AG09319 (cell line): ENCODE measurements around the gene GCKR.

ENCODE experiments used
- DNase-seq: peaks from one replicate; pipeline ENCODE4 v3.0.0-alpha.2; 2010; ENCODE audit warnings: low read depth; ENCODE audit errors: extremely low read depth
- CTCF ChIP-seq: IDR thresholded peaks from 2 replicates; pipeline ENCODE4 v1.5.1; 2011; ENCODE audit warnings: low read depth, mild to moderate bottlenecking, inconsistent platforms, low read length, moderate library complexity

Gene GCKR, protein sequence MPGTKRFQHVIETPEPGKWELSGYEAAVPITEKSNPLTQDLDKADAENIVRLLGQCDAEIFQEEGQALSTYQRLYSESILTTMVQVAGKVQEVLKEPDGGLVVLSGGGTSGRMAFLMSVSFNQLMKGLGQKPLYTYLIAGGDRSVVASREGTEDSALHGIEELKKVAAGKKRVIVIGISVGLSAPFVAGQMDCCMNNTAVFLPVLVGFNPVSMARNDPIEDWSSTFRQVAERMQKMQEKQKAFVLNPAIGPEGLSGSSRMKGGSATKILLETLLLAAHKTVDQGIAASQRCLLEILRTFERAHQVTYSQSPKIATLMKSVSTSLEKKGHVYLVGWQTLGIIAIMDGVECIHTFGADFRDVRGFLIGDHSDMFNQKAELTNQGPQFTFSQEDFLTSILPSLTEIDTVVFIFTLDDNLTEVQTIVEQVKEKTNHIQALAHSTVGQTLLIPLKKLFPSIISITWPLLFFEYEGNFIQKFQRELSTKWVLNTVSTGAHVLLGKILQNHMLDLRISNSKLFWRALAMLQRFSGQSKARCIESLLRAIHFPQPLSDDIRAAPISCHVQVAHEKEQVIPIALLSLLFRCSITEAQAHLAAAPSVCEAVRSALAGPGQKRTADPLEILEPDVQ

DNA sequence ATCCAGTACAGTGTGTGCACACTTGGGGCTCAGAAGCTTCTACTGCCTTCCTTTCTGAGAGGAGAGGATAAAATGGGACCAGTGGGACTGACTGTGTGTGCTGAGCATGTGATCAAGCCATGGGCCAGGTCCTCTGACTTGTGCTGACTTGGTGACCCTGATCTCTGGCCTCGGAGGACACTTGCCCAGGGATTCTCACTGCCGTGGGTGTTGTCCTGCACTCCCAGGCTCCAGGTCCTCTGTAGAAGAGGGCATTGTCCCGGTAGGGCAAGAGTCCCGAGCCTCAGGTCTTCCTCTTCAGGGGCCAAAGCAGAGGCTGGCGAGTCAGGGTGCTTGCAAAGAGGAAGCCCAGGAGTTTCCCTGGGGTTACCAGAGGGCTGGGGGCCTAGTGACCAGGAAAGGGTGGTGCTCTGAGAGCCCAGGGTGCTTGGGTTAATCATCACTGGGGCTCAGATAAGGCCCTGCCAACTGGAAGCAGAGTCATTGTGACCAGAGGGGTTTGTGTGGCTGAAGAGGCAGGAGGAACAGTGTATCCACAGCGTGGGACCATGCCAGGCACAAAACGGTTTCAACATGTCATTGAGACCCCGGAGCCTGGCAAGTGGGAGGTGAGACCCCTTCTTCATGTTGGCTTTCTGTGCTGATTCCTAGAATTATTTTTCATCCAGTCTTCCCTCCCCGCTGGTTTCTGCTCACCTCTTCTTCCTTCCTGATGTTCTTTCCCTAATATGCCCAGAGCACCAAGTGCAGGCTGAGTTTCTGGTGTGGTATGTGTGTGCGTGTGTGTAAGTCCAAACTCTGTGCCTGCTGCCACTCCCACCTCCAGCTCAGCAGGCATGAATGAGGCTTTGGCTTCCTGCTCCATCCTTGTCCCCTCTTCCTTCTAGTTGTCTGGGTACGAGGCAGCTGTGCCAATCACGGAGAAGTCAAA lies at the start of gene GCKR:
GCKR (plus strand) TSS at position 483 of the 931 bp plus-strand sequence; CDS start at position 549, 66 bp downstream.
- no peak for DNase-seq
- TF ChIP-seq CTCF: no peak

DNA sequence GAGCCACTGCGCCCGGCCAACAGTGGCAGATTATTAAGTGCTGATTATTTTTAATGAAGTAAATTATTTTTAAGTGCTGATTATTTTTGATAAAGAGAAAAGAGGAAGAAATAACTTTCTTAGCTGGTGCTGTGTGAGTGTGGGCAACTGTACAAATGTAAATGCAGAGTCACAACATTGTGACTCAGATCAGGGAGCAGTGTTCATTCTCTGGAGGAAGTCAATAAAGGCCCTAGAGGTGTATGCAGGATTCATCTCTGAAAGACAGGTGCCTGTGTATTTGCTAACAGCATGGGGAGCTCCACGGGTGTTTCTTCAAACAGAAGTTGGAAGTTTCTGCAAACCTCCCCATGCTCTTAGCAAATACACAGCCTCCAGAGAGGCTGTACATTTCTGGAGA lies 48.3 kb upstream of the GCKR start:
- DNase-seq: no peak
- TF ChIP-seq CTCF: no peak

DNA sequence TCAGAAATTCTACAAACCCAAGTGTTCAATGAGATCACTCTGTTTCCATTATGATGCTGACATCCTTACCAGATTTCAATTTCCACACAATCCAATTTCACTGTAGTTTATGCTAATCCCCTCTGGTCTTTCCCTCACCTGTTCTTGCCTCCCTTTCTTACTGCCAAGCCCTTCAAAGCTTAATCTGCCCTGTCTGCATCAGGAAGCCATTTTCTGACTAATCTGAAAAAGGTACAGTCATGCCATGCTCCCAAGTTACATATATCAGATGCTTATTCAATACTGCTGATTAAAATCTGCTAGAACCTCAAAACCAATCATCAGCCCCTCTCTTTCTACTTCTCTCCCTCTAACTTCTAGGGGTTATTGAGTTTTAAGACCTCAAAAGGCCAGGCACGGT lies 45.5 kb upstream of the GCKR start:
- no peak for DNase-seq
- TF ChIP-seq CTCF: no peak

GRCh38 chr2:27453968-27454367 lies 42.7 kb upstream of the GCKR start:
- no peak for TF ChIP-seq CTCF
- DNase-seq: no peak

- no peak for DNase-seq
- TF ChIP-seq CTCF: no peak
Measured at GRCh38 chr2:27461118-27461517, 35.5 kb upstream of the GCKR start.

GRCh38 chr2:27464443-27464842 lies 32.2 kb upstream of the GCKR start:
- DNase-seq: no peak
- no peak for TF ChIP-seq CTCF
